HepG2 (cell line): Measurements from ENCODE around the gene MAP3K3. TPM values are rescaled to one million over a fixed set of nuclear protein-coding genes. Genes with fewer than 3 reads are reported as not detected.

Experiments used
- HNRNPH1 ChIP-seq: fragments of 200-400 bp; formaldehyde crosslinking; optimal IDR thresholded peaks from 2 replicates; pipeline ENCODE3; 2017; ENCODE audit warnings: mild to moderate bottlenecking, low read depth, low read length
- KDM6A ChIP-seq: IDR thresholded peaks from 2 replicates; pipeline ENCODE4 v1.6.1; 2016; ENCODE audit warnings: low read depth
- MXD1 ChIP-seq: sonication (generic); formaldehyde crosslinking; IDR thresholded peaks from 2 replicates; pipeline ENCODE4 v1.4.0; 2020; ENCODE audit warnings: mild to moderate bottlenecking, missing genetic modification reagents
- PRDM4 ChIP-seq: sonication (generic); formaldehyde crosslinking; IDR thresholded peaks from 2 replicates; pipeline ENCODE4 v1.9.0; 2021; ENCODE audit warnings: missing genetic modification reagents, borderline replicate concordance
- SMAD3 ChIP-seq: sonication (generic); formaldehyde crosslinking; IDR thresholded peaks from 2 replicates; pipeline ENCODE4 v1.4.0; 2020; ENCODE audit warnings: missing genetic modification reagents
- ZBTB40 ChIP-seq, 2 experiments: fragments of 450-650 bp in 1 of 2; sonication (generic) in 1 of 2; formaldehyde crosslinking in 1 of 2; IDR thresholded peaks; 2 replicates each; pipeline versions ENCODE4 v1.6.1 to v1.8.0; 2016 to 2022; ENCODE audit warnings: antibody characterized with exemption in 1 of 2, mild to moderate bottlenecking in 1 of 2, missing genetic modification reagents in 1 of 2
- ZNF280D ChIP-seq: sonication (generic); formaldehyde crosslinking; IDR thresholded peaks from 2 replicates; pipeline ENCODE4 v1.5.1; 2020; ENCODE audit warnings: mild to moderate bottlenecking, missing genetic modification reagents
- ZNF704 ChIP-seq: sonication (generic); formaldehyde crosslinking; IDR thresholded peaks from 2 replicates; pipeline ENCODE4 v1.8.1; 2023; ENCODE audit warnings: mild to moderate bottlenecking, inconsistent platforms, moderate library complexity, missing genetic modification reagents, borderline replicate concordance
- polyA plus RNA-seq, 8 experiments: library from polyadenylated mRNA; depleted of rRNA in 3 of 8; stranded (reverse) in 7 of 8; unstranded in 1 of 8; fragments of >200 nt; fragmentation: Illumina TruSeq in 4 of 8; extraction: Trizol in 4 of 8; gene quantifications; 2 replicates each; pipeline versions ENCODE4 v1.2.1 to v1.2.3, GENCODE V29; 2011 to 2016; ENCODE audit warnings: low read depth in 4 of 8, missing spikeins in 1 of 8, mixed read lengths in 1 of 8; ENCODE audit not compliant: insufficient read depth in 1 of 8
- total RNA-seq, 5 experiments: library from RNA; depleted of rRNA; stranded (reverse); fragments of >200 nt; fragmentation: Illumina TruSeq; extraction: Trizol; gene quantifications; 2 replicates each; pipeline ENCODE4 v1.2.3, GENCODE V29; 2016; ENCODE audit warnings: low read depth in 1 of 5

The MAP3K3 gene
- total and polyA plus RNA-seq, 2 of the 13 experiments (the other 11 are each of a cell fraction or from before 2014, with no cell fraction given) = 17.7 to 21.8 TPM

GRCh38 chr17:63622574-63623390 is 565 bp downstream of the MAP3K3 start (continued):
- TF ChIP-seq ZBTB40 (IDR thresholded peaks at IDR 0.05) (no peak), ZBTB40 (CRISPR knock-in tag; IDR thresholded peaks at IDR 0.05) (no peak), ZNF704 (CRISPR knock-in tag) (0 out of 2 replicates have a peak, but pooled peaks have one; percentile 42), HNRNPH1 (no peak), MXD1 (CRISPR knock-in tag) (peak; percentile 78), KDM6A (CRISPR knock-in tag) (no peak), ZNF280D (CRISPR knock-in tag) (no peak), SMAD3 (CRISPR knock-in tag) (no peak), PRDM4 (CRISPR knock-in tag) (no peak)
